Activated CD4-positive, alpha-beta T cell treated with anti-CD3 and anti-CD28 coated beads, Interleukin-2, amount 10 ng/mL, durations not matched to agents 24 days and 14 days (primary cell): ENCODE measurements around the gene CTXND1. TPM values are rescaled to one million over a fixed set of nuclear protein-coding genes. Genes with fewer than 3 reads are reported as not detected.

Experiments used
- DNase-seq: peaks from one replicate; pipeline ENCODE4 v3.0.0; 2022
- H3K27ac Mint-ChIP-seq: one replicate; pipeline ENCODE4 v1.8.0; 2022; ENCODE audit warnings: mild to moderate bottlenecking, mixed read lengths
- H3K27me3 Mint-ChIP-seq: one replicate; pipeline ENCODE4 v1.8.0; 2022; ENCODE audit warnings: mixed read lengths
- H3K36me3 Mint-ChIP-seq: one replicate; pipeline ENCODE4 v1.8.0; 2022; ENCODE audit warnings: low read depth, mild to moderate bottlenecking, mixed read lengths
- H3K4me1 Mint-ChIP-seq: one replicate; pipeline ENCODE4 v1.8.0; 2021; ENCODE audit warnings: mixed read lengths
- H3K4me3 Mint-ChIP-seq: one replicate; pipeline ENCODE4 v1.8.0; 2022; ENCODE audit warnings: mild to moderate bottlenecking, moderate library complexity, mixed read lengths
- H3K9me3 Mint-ChIP-seq: one replicate; pipeline ENCODE4 v1.8.0; 2021; ENCODE audit warnings: mixed read lengths
- intact Hi-C: fragments of 100-400 bp; cut with micrococcal nuclease; formaldehyde crosslinking; loops from one replicate; pipeline ENCODE4 v1.15.1; 2023
- total RNA-seq: library from RNA; stranded (reverse); gene quantifications from 2 replicates; pipeline ENCODE4 v1.2.3, GENCODE V29; 2022

Gene CTXND1
- total RNA-seq, 1 donor from 2014 or later = not detected

- Mint-ChIP-seq H3K36me3 (no peaks in the 10 kb centered on the region), H3K4me3 (no peak overlapping the region), H3K27me3 (peaks cover 35% of the 10 kb centered on the region), H3K9me3 (no peaks in the 10 kb centered on the region), H3K27ac (no peak overlapping the region), H3K4me1 (no peaks in the 10 kb centered on the region)
- DNase-seq = no peak
- intact Hi-C loops = no loop called here
Measured at GRCh38 chr15:80210611-80211573, 41.1 kb downstream of the CTXND1 start.

GRCh38 chr15:80208758-80209734 is 43.0 kb downstream of the CTXND1 start:
- Mint-ChIP-seq H3K27me3 (peaks cover 31% of the 10 kb centered on the region), H3K27ac (no peak overlapping the region), H3K4me3 (no peak overlapping the region)

GRCh38 chr15:80207887-80208286 is 44.1 kb downstream of the CTXND1 start:
- H3K27ac Mint-ChIP-seq = no peak overlapping the region
- no peak overlapping the region for H3K4me3 Mint-ChIP-seq
- DNase-seq = no peak
- H3K36me3 Mint-ChIP-seq = no peaks in the 10 kb centered on the region
- H3K27me3 Mint-ChIP-seq = peaks cover 24% of the 10 kb centered on the region
- no peaks in the 10 kb centered on the region for H3K4me1 Mint-ChIP-seq
- no peaks in the 10 kb centered on the region for H3K9me3 Mint-ChIP-seq
- intact Hi-C loops = no loop called here

More at GRCh38 chr15:80208758-80209734, 43.0 kb downstream of the CTXND1 start:
- no peak for DNase-seq
- intact Hi-C loops = no loop called here
- H3K9me3 Mint-ChIP-seq = no peaks in the 10 kb centered on the region
- H3K36me3 Mint-ChIP-seq = no peaks in the 10 kb centered on the region
- H3K4me1 Mint-ChIP-seq = no peaks in the 10 kb centered on the region

- Mint-ChIP-seq H3K4me3 (no peak overlapping the region), H3K36me3 (no peaks in the 10 kb centered on the region), H3K9me3 (no peaks in the 10 kb centered on the region), H3K27ac (no peak overlapping the region), H3K27me3 (peaks cover 20% of the 10 kb centered on the region), H3K4me1 (no peaks in the 10 kb centered on the region)
- intact Hi-C loops = no loop called here
- DNase-seq = no peak
Measured at GRCh38 chr15:80204231-80204630, 47.8 kb downstream of the CTXND1 start.

GRCh38 chr15:80203361-80203885 is 48.6 kb downstream of the CTXND1 start:
- intact Hi-C loops = no loop called here
- H3K4me1 Mint-ChIP-seq = no peaks in the 10 kb centered on the region
- H3K27ac Mint-ChIP-seq = no peak overlapping the region
- peaks cover 17% of the 10 kb centered on the region for H3K27me3 Mint-ChIP-seq
- H3K36me3 Mint-ChIP-seq = no peaks in the 10 kb centered on the region
- no peak overlapping the region for H3K4me3 Mint-ChIP-seq
- H3K9me3 Mint-ChIP-seq = no peaks in the 10 kb centered on the region
- no peak for DNase-seq

GRCh38 chr15:80202641-80203360 is 49.2 kb downstream of the CTXND1 start:
- Mint-ChIP-seq H3K4me1 (no peaks in the 10 kb centered on the region), H3K4me3 (no peak overlapping the region), H3K36me3 (no peaks in the 10 kb centered on the region), H3K27ac (no peak overlapping the region), H3K9me3 (no peaks in the 10 kb centered on the region), H3K27me3 (peaks cover 19% of the 10 kb centered on the region)
- intact Hi-C loops = no loop called here
- no peak for DNase-seq

GRCh38 chr15:80202016-80202315 is 50.0 kb downstream of the CTXND1 start:
- no peaks in the 10 kb centered on the region for H3K36me3 Mint-ChIP-seq
- H3K4me1 Mint-ChIP-seq = no peaks in the 10 kb centered on the region
- intact Hi-C loops = no loop called here
- no peak for DNase-seq
- H3K9me3 Mint-ChIP-seq = no peaks in the 10 kb centered on the region
- no peak overlapping the region for H3K27ac Mint-ChIP-seq
- no peak overlapping the region for H3K4me3 Mint-ChIP-seq
- peaks cover 17% of the 10 kb centered on the region for H3K27me3 Mint-ChIP-seq

GRCh38 chr15:80201256-80202015 is 50.6 kb downstream of the CTXND1 start:
- Mint-ChIP-seq H3K4me1 (no peaks in the 10 kb centered on the region), H3K9me3 (no peaks in the 10 kb centered on the region), H3K27me3 (peaks cover 12% of the 10 kb centered on the region), H3K27ac (no peak overlapping the region), H3K36me3 (no peaks in the 10 kb centered on the region), H3K4me3 (no peak overlapping the region)
- no peak for DNase-seq
- intact Hi-C loops = no loop called here

- Mint-ChIP-seq H3K4me1 (no peaks in the 10 kb centered on the region), H3K9me3 (no peaks in the 10 kb centered on the region), H3K36me3 (no peaks in the 10 kb centered on the region), H3K27ac (no peak overlapping the region), H3K4me3 (no peak overlapping the region), H3K27me3 (peaks cover 9% of the 10 kb centered on the region)
- intact Hi-C loops = no loop called here
- DNase-seq = no peak
Measured at GRCh38 chr15:80199869-80200268, 52.1 kb downstream of the CTXND1 start.

- Mint-ChIP-seq H3K27ac (no peak overlapping the region), H3K4me3 (no peak overlapping the region), H3K4me1 (no peaks in the 10 kb centered on the region), H3K27me3 (peaks cover 9% of the 10 kb centered on the region), H3K36me3 (no peaks in the 10 kb centered on the region), H3K9me3 (no peaks in the 10 kb centered on the region)
- intact Hi-C loops = no loop called here
- no peak for DNase-seq
Measured at GRCh38 chr15:80199366-80199765, 52.6 kb downstream of the CTXND1 start.

- intact Hi-C loops = no loop called here
- Mint-ChIP-seq H3K9me3 (no peaks in the 10 kb centered on the region), H3K36me3 (no peaks in the 10 kb centered on the region), H3K27me3 (peaks cover 6% of the 10 kb centered on the region), H3K27ac (no peak overlapping the region), H3K4me1 (no peaks in the 10 kb centered on the region), H3K4me3 (no peak overlapping the region)
- no peak for DNase-seq
Measured at GRCh38 chr15:80194914-80195313, 57.1 kb downstream of the CTXND1 start.

GRCh38 chr15:80194186-80194585 is 57.8 kb downstream of the CTXND1 start:
- no peak for DNase-seq
- H3K4me1 Mint-ChIP-seq = no peaks in the 10 kb centered on the region
- peaks cover 6% of the 10 kb centered on the region for H3K27me3 Mint-ChIP-seq
- intact Hi-C loops = no loop called here
- H3K36me3 Mint-ChIP-seq = no peaks in the 10 kb centered on the region
- H3K4me3 Mint-ChIP-seq = no peak overlapping the region
- H3K27ac Mint-ChIP-seq = no peak overlapping the region
- no peaks in the 10 kb centered on the region for H3K9me3 Mint-ChIP-seq
